ENCODE results near the gene REG3G.

Gene REG3G

GRCh38 chr2:79013629-79014028 is 11.9 kb upstream of the REG3G start:
- Histone ChIP-seq H3K4me3 (ENCODE audit: low read length) (no peak overlapping the region), H3K36me3 (ENCODE audit: control insufficient read depth, low read length) (no peaks in the 10 kb centered on the region), H3K9me2 (replicated peaks; ENCODE audit: control insufficient read depth, low read length) (no peaks in the 10 kb centered on the region; the same call in 1 of the 2 replicates), H3F3A (ENCODE audit: control insufficient read depth, insufficient read depth) (no peaks in the 10 kb centered on the region), H3K9me3 (ENCODE audit: control insufficient read depth, insufficient read depth, low read length) (no peaks in the 10 kb centered on the region), H3K4me2 (ENCODE audit: low read length) (no peak overlapping the region), H3K27me3 (ENCODE audit: control insufficient read depth, low read length) (no peaks in the 10 kb centered on the region), H3K27ac (ENCODE audit: low read depth, low read length) (no peak overlapping the region), H3K4me1 (ENCODE audit: control insufficient read depth, low read length) (peaks cover 5% of the 10 kb centered on the region), H4K20me1 (ENCODE audit: control insufficient read depth, insufficient read depth, low read depth, low read length) (no peaks in the 10 kb centered on the region), H3K79me2 (ENCODE audit: control insufficient read depth, low read length) (no peaks in the 10 kb centered on the region)
- TF ChIP-seq CTCF (IDR thresholded peaks at IDR 0.05; ENCODE audit: low read depth, low read length, poor library complexity, severe bottlenecking) (no peak), EZH2phosphoT487 (IDR thresholded peaks at IDR 0.05; ENCODE audit: borderline replicate concordance, low read length) (no peak)

- Histone ChIP-seq H3K4me3 (ENCODE audit: low read length) (no peak overlapping the region), H3K36me3 (ENCODE audit: control insufficient read depth, low read length) (no peaks in the 10 kb centered on the region), H4K20me1 (ENCODE audit: control insufficient read depth, insufficient read depth, low read depth, low read length) (no peaks in the 10 kb centered on the region), H3K9me2 (replicated peaks; ENCODE audit: control insufficient read depth, low read length) (no peaks in the 10 kb centered on the region; the same call in 1 of the 2 replicates), H3K27me3 (ENCODE audit: control insufficient read depth, low read length) (no peaks in the 10 kb centered on the region), H3K4me2 (ENCODE audit: low read length) (no peak overlapping the region), H3K9me3 (ENCODE audit: control insufficient read depth, insufficient read depth, low read length) (no peaks in the 10 kb centered on the region), H3K27ac (ENCODE audit: low read depth, low read length) (no peak overlapping the region), H3K4me1 (ENCODE audit: control insufficient read depth, low read length) (peaks cover 4% of the 10 kb centered on the region), H3K79me2 (ENCODE audit: control insufficient read depth, low read length) (no peaks in the 10 kb centered on the region), H3F3A (ENCODE audit: control insufficient read depth, insufficient read depth) (no peaks in the 10 kb centered on the region)
- TF ChIP-seq EZH2phosphoT487 (IDR thresholded peaks at IDR 0.05; ENCODE audit: borderline replicate concordance, low read length): no peak
- no peak for TF ChIP-seq CTCF (IDR thresholded peaks at IDR 0.05; ENCODE audit: low read depth, low read length, poor library complexity, severe bottlenecking)
These were observed 9.2 kb upstream of the REG3G start for GRCh38 chr2:79016342-79016741.

GRCh38 chr2:79026061-79026460 is 559 bp downstream of the REG3G start:
- Histone ChIP-seq H3K4me3 (ENCODE audit: low read length) (no peak overlapping the region), H3F3A (ENCODE audit: control insufficient read depth, insufficient read depth) (no peaks in the 10 kb centered on the region)

More at GRCh38 chr2:79026061-79026460, 559 bp downstream of the REG3G start:
- H3K27me3 ChIP-seq (ENCODE audit: control insufficient read depth, low read length): no peaks in the 10 kb centered on the region
- H3K27ac ChIP-seq (ENCODE audit: low read depth, low read length): no peak overlapping the region
- H3K36me3 ChIP-seq (ENCODE audit: control insufficient read depth, low read length): no peaks in the 10 kb centered on the region
- H4K20me1 ChIP-seq (ENCODE audit: control insufficient read depth, insufficient read depth, low read depth, low read length): no peaks in the 10 kb centered on the region
- no peaks in the 10 kb centered on the region for H3K9me3 ChIP-seq (ENCODE audit: control insufficient read depth, insufficient read depth, low read length)
- TF ChIP-seq CTCF (IDR thresholded peaks at IDR 0.05; ENCODE audit: low read depth, low read length, poor library complexity, severe bottlenecking) (no peak), EZH2phosphoT487 (IDR thresholded peaks at IDR 0.05; ENCODE audit: borderline replicate concordance, low read length) (no peak)
- H3K9me2 ChIP-seq (replicated peaks; ENCODE audit: control insufficient read depth, low read length): no peaks in the 10 kb centered on the region
- no peaks in the 10 kb centered on the region for H3K4me1 ChIP-seq (ENCODE audit: control insufficient read depth, low read length)
- no peak overlapping the region for H3K4me2 ChIP-seq (ENCODE audit: low read length)
- H3K79me2 ChIP-seq (ENCODE audit: control insufficient read depth, low read length): no peaks in the 10 kb centered on the region
